ENCODE measurements around the gene NTM.
A peak's percentile ranks its signal among the peaks of the same experiment; 100 is the strongest.

The NTM gene

DNA sequence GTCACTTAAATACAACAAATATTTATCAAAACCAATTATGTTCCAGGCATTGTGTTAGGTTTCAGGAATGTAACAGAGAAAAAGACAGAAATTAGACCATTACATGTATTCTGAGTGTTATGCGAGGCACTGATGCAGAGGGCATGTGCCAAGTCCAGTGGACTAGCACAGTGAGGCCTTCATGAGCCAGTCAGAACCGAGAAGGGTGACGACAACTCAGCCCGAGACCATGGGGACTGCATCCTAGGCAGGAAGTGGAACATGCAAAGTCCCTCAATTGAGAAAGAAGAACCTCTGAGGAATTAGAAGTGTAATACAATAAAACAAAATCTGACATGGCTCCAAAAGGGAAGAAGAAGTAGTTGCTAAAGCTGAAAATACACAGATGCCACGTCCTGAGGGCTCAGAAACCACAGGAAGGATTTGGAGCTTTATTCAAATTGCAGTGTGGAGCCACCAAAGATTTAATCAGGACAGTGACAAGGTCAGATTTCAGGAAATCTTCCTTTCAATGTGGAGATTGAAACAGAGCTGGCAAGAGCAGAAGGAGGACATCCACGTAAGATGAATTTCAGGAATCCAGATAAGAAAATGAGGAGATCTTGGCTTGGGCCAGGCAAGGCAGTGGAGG is 529.6 kb downstream of the NTM start:
- H3K4me3 ChIP-seq = no peak overlapping the region
- no peaks in the 10 kb centered on the region for H3K36me3 ChIP-seq (ENCODE audit: insufficient read depth, low read length)
- H3K27ac ChIP-seq = no peak overlapping the region
- H3K9ac ChIP-seq (ENCODE audit: insufficient read length) = no peak overlapping the region
- TF ChIP-seq FOXP2 (optimal IDR thresholded peaks at IDR 0.05; ENCODE audit: control extremely low read depth, extremely low read length, insufficient read depth) (no peak), EZH2 (IDR thresholded peaks at IDR 0.05) (no peak)
- no peaks in the 10 kb centered on the region for H3K9me3 ChIP-seq (ENCODE audit: low read depth, low read length)
- no peak for DNase-seq (ENCODE audit: low read depth, low spot score)

DNA sequence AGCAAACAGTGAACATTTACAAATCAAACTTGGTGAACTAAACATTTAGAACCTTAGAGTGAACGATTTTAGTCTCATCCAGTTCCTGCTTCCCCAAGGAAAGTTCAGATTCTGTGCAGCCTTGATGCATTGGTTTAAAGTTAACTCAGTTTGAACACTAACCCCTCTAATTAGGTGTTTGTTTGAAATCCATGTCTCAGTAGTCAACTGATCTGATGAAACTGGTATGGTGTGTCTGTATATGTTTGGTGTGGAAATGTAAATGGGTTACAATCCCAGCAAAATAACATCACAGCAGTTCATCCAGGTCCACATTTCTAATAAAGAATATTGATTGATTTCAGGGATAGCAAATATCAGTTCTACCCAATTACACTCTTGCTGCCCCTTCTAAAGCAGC is 532.0 kb downstream of the NTM start:
- no peak overlapping the region for H3K27ac ChIP-seq
- TF ChIP-seq EZH2 (IDR thresholded peaks at IDR 0.05) (no peak), FOXP2 (optimal IDR thresholded peaks at IDR 0.05; ENCODE audit: control extremely low read depth, extremely low read length, insufficient read depth) (no peak), POLR2AphosphoS5 (IDR thresholded peaks at IDR 0.05; ENCODE audit: borderline replicate concordance, low read depth, low read length) (no peak)
- no peak overlapping the region for H3K4me3 ChIP-seq

DNA sequence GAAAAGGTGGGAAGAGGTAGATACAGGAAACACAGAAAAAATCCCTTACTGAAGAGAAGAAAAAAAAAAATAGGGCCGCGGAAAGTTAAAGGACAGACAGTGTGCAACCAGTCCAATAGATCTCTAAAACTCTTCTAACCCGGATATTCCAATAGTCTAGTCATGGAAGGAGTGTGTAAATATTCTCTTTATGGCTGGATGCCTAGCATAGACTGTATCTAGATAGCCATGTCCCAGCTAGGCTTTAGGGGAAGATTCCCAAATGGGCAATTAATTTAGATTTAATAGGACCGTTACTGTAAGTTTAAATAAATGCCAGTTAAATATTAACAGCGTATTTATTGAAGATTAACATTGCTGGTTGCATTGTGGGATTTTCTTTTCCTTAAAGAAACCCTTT is 532.7 kb downstream of the NTM start:
- Histone ChIP-seq H3K27ac (no peak overlapping the region), H3K4me3 (no peak overlapping the region), H3K9me3 (ENCODE audit: low read depth, low read length) (no peaks in the 10 kb centered on the region), H3K36me3 (ENCODE audit: insufficient read depth, low read length) (no peaks in the 10 kb centered on the region), H3K9ac (ENCODE audit: insufficient read length) (no peak overlapping the region)
- no peak for DNase-seq (ENCODE audit: low read depth, low spot score)
- TF ChIP-seq EZH2 (IDR thresholded peaks at IDR 0.05) (no peak), FOXP2 (optimal IDR thresholded peaks at IDR 0.05; ENCODE audit: control extremely low read depth, extremely low read length, insufficient read depth) (no peak), POLR2AphosphoS5 (IDR thresholded peaks at IDR 0.05; ENCODE audit: borderline replicate concordance, low read depth, low read length) (no peak)

More for the DNA sequence above, 532.0 kb downstream of the NTM start:
- Histone ChIP-seq H3K36me3 (ENCODE audit: insufficient read depth, low read length) (no peaks in the 10 kb centered on the region), H3K9ac (ENCODE audit: insufficient read length) (no peak overlapping the region), H3K9me3 (ENCODE audit: low read depth, low read length) (no peaks in the 10 kb centered on the region)
- DNase-seq (ENCODE audit: low read depth, low spot score) = no peak

DNA sequence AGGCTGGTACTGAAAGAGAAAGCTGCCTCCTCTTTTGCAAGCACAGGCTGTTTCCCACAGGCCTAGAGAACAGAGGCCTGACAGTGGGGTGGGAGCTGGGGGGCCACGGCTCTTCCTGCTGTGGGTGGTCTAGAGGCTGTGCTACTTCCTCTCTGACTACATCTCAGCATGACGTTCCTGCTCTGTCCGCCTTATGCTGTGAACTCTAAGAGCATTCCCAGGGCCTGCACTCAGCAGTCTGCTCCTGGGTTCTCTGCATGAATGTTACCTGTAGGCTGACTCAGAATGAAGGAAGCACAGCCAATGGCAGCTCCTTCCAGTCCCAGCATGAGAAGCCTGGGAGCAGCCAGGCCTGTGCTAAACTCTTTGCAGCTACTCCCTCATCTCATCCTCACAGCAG is 534.3 kb downstream of the NTM start:
- Histone ChIP-seq H3K27ac (no peak overlapping the region), H3K36me3 (ENCODE audit: insufficient read depth, low read length) (no peaks in the 10 kb centered on the region), H3K9ac (ENCODE audit: insufficient read length) (no peak overlapping the region), H3K9me3 (ENCODE audit: low read depth, low read length) (no peaks in the 10 kb centered on the region), H3K4me3 (no peak overlapping the region)
- no peak for TF ChIP-seq POLR2AphosphoS5 (IDR thresholded peaks at IDR 0.05; ENCODE audit: borderline replicate concordance, low read depth, low read length)
- no peak for TF ChIP-seq FOXP2 (optimal IDR thresholded peaks at IDR 0.05; ENCODE audit: control extremely low read depth, extremely low read length, insufficient read depth)
- no peak for TF ChIP-seq EZH2 (IDR thresholded peaks at IDR 0.05)
- peak; percentile 18 for DNase-seq (ENCODE audit: low read depth, low spot score)

DNA sequence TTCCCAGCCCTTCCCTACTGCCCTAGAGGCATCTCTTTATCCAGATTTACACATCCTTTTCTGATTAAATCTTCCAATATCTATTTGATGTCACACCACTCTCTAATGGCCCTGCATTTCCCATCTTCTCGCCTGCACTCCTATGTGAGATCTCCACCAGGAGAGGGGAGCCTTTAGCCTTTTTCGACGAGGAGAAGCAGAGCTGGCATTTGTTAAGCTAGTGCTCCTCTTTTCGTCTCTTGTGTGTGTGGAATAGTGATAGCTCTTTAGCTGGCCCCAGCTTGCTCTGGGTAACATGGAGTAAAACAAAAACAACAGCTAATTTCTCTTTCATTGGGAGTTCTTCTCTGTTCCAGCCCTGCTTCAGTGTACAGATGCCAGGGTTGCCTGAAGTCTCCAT is 536.5 kb downstream of the NTM start:
- Histone ChIP-seq H3K36me3 (ENCODE audit: insufficient read depth, low read length) (no peaks in the 10 kb centered on the region), H3K27ac (no peak overlapping the region), H3K4me3 (no peak overlapping the region), H3K9me3 (ENCODE audit: low read depth, low read length) (no peaks in the 10 kb centered on the region), H3K9ac (ENCODE audit: insufficient read length) (no peak overlapping the region)
- TF ChIP-seq EZH2 (IDR thresholded peaks at IDR 0.05) = no peak
- no peak for TF ChIP-seq POLR2AphosphoS5 (IDR thresholded peaks at IDR 0.05; ENCODE audit: borderline replicate concordance, low read depth, low read length)
- TF ChIP-seq FOXP2 (optimal IDR thresholded peaks at IDR 0.05; ENCODE audit: control extremely low read depth, extremely low read length, insufficient read depth) = no peak
- DNase-seq (ENCODE audit: low read depth, low spot score) = no peak

DNA sequence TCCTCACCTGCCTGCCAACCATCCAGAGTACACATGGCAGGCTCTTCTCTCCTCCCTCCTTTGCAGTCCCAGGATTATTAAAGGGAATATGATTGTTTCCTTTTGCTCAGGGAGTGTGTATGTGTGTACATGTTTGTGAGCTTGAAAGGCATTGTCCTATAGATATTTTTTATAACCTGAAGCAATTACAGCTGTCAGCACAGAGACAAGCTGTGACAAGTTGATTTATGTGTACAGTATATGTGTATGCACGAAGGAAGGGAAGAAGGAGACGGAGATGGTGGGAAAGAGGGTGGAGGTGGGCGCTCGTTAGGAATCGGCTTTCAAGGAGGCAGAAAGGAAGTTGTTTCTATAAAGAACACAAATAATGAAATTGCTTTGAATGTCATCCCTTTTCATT is 537.0 kb downstream of the NTM start:
- Histone ChIP-seq H3K36me3 (ENCODE audit: insufficient read depth, low read length) (no peaks in the 10 kb centered on the region), H3K27ac (no peak overlapping the region), H3K9ac (ENCODE audit: insufficient read length) (no peak overlapping the region), H3K9me3 (ENCODE audit: low read depth, low read length) (no peaks in the 10 kb centered on the region), H3K4me3 (no peak overlapping the region)
- TF ChIP-seq EZH2 (IDR thresholded peaks at IDR 0.05) (no peak), POLR2AphosphoS5 (IDR thresholded peaks at IDR 0.05; ENCODE audit: borderline replicate concordance, low read depth, low read length) (no peak), FOXP2 (optimal IDR thresholded peaks at IDR 0.05; ENCODE audit: control extremely low read depth, extremely low read length, insufficient read depth) (no peak)
- no peak for DNase-seq (ENCODE audit: low read depth, low spot score)

DNA sequence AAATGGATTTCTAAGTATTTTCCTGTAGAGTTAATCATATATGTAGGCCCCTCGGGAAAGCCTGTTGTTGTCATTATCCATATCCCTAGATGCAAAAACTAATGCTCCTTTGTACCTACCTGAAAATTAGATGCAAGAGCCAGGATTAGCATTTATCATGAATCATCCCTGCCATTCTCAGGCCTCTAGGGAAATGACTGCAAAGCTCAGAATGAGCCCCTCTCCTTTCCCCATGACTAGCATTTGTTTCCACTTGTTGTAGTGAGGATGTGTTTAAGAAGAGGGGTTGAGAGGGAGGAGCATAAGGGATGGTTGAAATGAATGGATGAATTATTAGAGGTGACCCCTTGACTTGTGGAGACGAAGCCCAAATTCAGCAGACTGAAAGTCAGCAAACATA is 537.9 kb downstream of the NTM start:
- DNase-seq (ENCODE audit: low read depth, low spot score) = no peak
- H3K9ac ChIP-seq (ENCODE audit: insufficient read length) = no peak overlapping the region
- H3K9me3 ChIP-seq (ENCODE audit: low read depth, low read length) = no peaks in the 10 kb centered on the region
- H3K36me3 ChIP-seq (ENCODE audit: insufficient read depth, low read length) = no peaks in the 10 kb centered on the region
- H3K4me3 ChIP-seq = no peak overlapping the region
- TF ChIP-seq POLR2AphosphoS5 (IDR thresholded peaks at IDR 0.05; ENCODE audit: borderline replicate concordance, low read depth, low read length) (no peak), EZH2 (IDR thresholded peaks at IDR 0.05) (no peak), FOXP2 (optimal IDR thresholded peaks at IDR 0.05; ENCODE audit: control extremely low read depth, extremely low read length, insufficient read depth) (no peak)
- H3K27ac ChIP-seq = no peak overlapping the region

DNA sequence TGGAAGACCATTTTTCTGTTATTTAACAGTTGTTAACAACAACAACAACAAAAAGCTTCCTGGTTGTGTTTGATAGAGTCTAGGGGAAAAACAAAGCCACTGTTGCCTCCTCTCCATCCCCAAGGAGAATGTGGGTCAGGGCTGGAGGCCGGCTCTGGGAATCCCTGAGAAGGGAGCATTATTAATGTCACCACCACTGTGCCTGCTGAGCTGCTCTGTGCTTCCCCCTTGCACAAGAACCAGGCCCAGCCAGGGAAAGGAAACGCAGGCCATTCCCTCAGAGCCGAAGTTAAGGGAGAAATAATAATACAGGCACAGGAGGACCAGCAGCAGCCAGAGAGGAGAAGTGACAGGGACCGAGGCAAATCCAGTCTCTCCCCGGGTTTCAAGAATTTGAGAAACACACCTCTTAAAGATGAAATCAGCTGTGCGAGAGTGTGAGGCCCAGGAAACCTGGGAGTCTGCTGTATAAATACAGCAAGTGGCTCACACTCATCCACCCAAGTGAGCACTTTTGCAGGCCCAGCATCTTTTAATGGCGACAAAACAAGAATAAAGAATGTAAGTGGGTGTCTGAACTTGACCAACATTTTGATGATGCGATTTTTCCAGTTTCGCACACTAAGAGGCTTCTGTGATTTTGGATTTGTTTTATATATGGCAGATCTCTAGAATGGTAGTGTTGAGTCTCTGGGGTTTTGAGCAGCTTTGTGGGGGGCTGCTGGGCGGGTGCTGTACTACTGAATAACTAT is 539.2 kb downstream of the NTM start:
- Histone ChIP-seq H3K36me3 (ENCODE audit: insufficient read depth, low read length) (no peaks in the 10 kb centered on the region), H3K4me3 (no peak overlapping the region), H3K27ac (no peak overlapping the region), H3K9me3 (ENCODE audit: low read depth, low read length) (no peaks in the 10 kb centered on the region), H3K9ac (ENCODE audit: insufficient read length) (no peak overlapping the region)
- DNase-seq (ENCODE audit: low read depth, low spot score) = no peak
- no peak for TF ChIP-seq EZH2 (IDR thresholded peaks at IDR 0.05)
- no peak for TF ChIP-seq POLR2AphosphoS5 (IDR thresholded peaks at IDR 0.05; ENCODE audit: borderline replicate concordance, low read depth, low read length)
- TF ChIP-seq FOXP2 (optimal IDR thresholded peaks at IDR 0.05; ENCODE audit: control extremely low read depth, extremely low read length, insufficient read depth) = no peak
